ENCODE results near the gene FCHSD2. TPM values are rescaled to one million over a fixed set of nuclear protein-coding genes. Genes with fewer than 3 reads are reported as not detected.

Gene FCHSD2
- total RNA-seq: 10 to 100 TPM; 53.3 to 60.1 TPM

- no peak for ATAC-seq (ENCODE audit: low read depth)
- H3K4me3 Mint-ChIP-seq: peak within 1 kb of the TSS; percentile 99
- DNase-seq: no peak
- H3K9me3 Mint-ChIP-seq: no peaks in the 10 kb centered on the region
- H3K27ac Mint-ChIP-seq: peak within 1 kb of the TSS; percentile 99
- H3K36me3 Mint-ChIP-seq: peaks cover 25% of the 10 kb centered on the region
- no peaks in the 10 kb centered on the region for H3K27me3 Mint-ChIP-seq
- POLR2A ChIA-PET: interaction anchor here (0.6 to 5.1 kb wide), 20 partner anchors 10 to 622 kb away, joined by 3 to 174 read pairs (median 4); partner anchors contain the start of gene ATG16L2
- H3K4me1 Mint-ChIP-seq: peaks cover 48% of the 10 kb centered on the region
Observed at GRCh38 chr11:73142128-73142377, at the start of gene FCHSD2. Gene FCHSD2 (minus strand): TSS chr11:73142318. CDS start chr11:73141877, 441 bp downstream.

- Mint-ChIP-seq H3K36me3 (no peaks in the 10 kb centered on the region), H3K27ac (no peak overlapping the region), H3K4me3 (no peak overlapping the region), H3K27me3 (peaks cover 5% of the 10 kb centered on the region), H3K4me1 (no peaks in the 10 kb centered on the region), H3K9me3 (no peaks in the 10 kb centered on the region)
- DNase-seq: no peak
- no peak for ATAC-seq (ENCODE audit: low read depth)
- POLR2A ChIA-PET: no interaction called here
Observed at GRCh38 chr11:73191151-73191550, 49.0 kb upstream of the FCHSD2 start.

- DNase-seq: no peak
- no peak for ATAC-seq (ENCODE audit: low read depth)
- H3K9me3 Mint-ChIP-seq: no peaks in the 10 kb centered on the region
- no peak overlapping the region for H3K27ac Mint-ChIP-seq
- H3K27me3 Mint-ChIP-seq: peaks cover 5% of the 10 kb centered on the region
- H3K36me3 Mint-ChIP-seq: no peaks in the 10 kb centered on the region
- POLR2A ChIA-PET: no interaction called here
- no peaks in the 10 kb centered on the region for H3K4me1 Mint-ChIP-seq
- no peak overlapping the region for H3K4me3 Mint-ChIP-seq
Observed at GRCh38 chr11:73190557-73190885, 48.4 kb upstream of the FCHSD2 start.

- no peak overlapping the region for H3K27ac Mint-ChIP-seq
- DNase-seq (peak; percentile 17), ATAC-seq (ENCODE audit: low read depth) (no peak)
- H3K4me3 Mint-ChIP-seq: no peak overlapping the region
- peaks cover 4% of the 10 kb centered on the region for H3K4me1 Mint-ChIP-seq
- no peaks in the 10 kb centered on the region for H3K36me3 Mint-ChIP-seq
- no peaks in the 10 kb centered on the region for H3K9me3 Mint-ChIP-seq
- POLR2A ChIA-PET: no interaction called here
- H3K27me3 Mint-ChIP-seq: peaks cover 6% of the 10 kb centered on the region
Observed at GRCh38 chr11:73189723-73190556, 47.8 kb upstream of the FCHSD2 start.

DNA sequence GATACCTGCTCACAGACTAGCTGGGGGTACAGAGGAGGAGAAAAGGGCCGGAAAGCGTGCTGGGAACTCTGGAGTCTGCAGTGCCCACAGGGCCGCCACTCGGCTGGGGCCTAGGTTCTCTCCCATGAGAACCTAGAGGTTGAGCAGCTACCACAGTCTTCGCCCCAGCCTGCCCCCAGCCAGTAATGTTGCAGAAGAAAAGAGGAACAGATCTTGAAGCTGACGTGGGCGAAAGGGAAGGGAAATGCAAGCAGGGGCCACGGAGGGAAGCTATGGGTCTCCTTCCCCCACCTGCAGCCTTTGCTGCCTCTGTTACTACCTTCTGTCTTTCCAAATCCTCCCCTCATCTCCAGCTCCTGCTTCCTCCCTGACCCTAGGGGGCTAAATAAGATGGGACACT, 47.2 kb upstream of the FCHSD2 start:
- POLR2A ChIA-PET: no interaction called here
- H3K27me3 Mint-ChIP-seq: peaks cover 8% of the 10 kb centered on the region
- H3K36me3 Mint-ChIP-seq: no peaks in the 10 kb centered on the region
- H3K27ac Mint-ChIP-seq: no peak overlapping the region
- no peaks in the 10 kb centered on the region for H3K9me3 Mint-ChIP-seq
- no peak for ATAC-seq (ENCODE audit: low read depth)
- H3K4me3 Mint-ChIP-seq: no peak overlapping the region
- H3K4me1 Mint-ChIP-seq: peaks cover 5% of the 10 kb centered on the region
- DNase-seq: peak; percentile 22

DNA sequence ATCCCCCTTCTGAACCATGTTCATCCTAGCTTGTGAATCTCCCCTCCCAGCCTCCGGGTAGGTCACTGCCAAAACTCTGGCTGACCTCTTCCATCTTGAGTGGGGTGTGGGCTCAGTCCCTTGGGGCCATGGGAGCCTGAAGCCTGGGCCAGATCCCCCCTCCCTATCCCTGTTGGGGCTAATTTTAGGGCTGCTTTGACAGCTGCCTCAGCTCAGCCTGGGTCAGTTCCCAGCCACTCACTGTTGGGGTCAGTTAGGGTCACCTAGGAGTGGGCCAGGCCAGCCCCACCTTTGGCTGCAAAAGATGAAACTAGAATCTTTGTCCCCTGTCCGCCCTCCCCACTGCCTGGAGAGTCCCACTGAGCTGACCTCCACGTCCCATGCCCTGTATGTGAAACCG, 46.2 kb upstream of the FCHSD2 start:
- no peak overlapping the region for H3K27ac Mint-ChIP-seq

GRCh38 chr11:73187854-73188253, 45.7 kb upstream of the FCHSD2 start:
- DNase-seq: no peak
- H3K4me3 Mint-ChIP-seq: no peak overlapping the region
- peaks cover 5% of the 10 kb centered on the region for H3K4me1 Mint-ChIP-seq
- POLR2A ChIA-PET: no interaction called here
- peaks cover 10% of the 10 kb centered on the region for H3K27me3 Mint-ChIP-seq
- ATAC-seq (ENCODE audit: low read depth): no peak
- H3K36me3 Mint-ChIP-seq: no peaks in the 10 kb centered on the region
- no peaks in the 10 kb centered on the region for H3K9me3 Mint-ChIP-seq
- H3K27ac Mint-ChIP-seq: no peak overlapping the region

More for the DNA sequence above, 46.2 kb upstream of the FCHSD2 start:
- Mint-ChIP-seq H3K36me3 (no peaks in the 10 kb centered on the region), H3K9me3 (no peaks in the 10 kb centered on the region), H3K4me1 (peaks cover 5% of the 10 kb centered on the region), H3K27me3 (peaks cover 5% of the 10 kb centered on the region), H3K4me3 (no peak overlapping the region)
- DNase-seq: no peak
- ATAC-seq (ENCODE audit: low read depth): no peak
- POLR2A ChIA-PET: no interaction called here

DNA sequence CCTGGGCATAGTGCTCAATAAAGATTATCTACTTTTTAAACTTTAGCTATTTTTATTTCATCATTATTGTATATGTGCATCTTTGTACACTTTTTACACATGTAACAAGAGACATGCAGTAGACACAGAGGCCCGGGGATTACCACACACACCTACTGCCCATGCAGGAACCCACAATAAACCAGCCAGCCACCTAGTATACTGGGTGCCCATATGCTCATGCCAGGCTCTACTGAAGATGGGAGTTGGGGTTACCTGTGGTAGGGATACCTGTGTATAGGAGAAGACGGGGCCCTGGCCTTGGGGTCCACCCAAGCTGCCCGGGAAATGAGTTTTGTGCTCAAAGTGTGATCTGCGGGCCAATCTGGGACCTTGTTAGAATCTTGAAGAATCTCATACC, 44.8 kb upstream of the FCHSD2 start:
- H3K36me3 Mint-ChIP-seq: no peaks in the 10 kb centered on the region
- H3K27ac Mint-ChIP-seq: no peak overlapping the region
- DNase-seq (peak; percentile 19), ATAC-seq (ENCODE audit: low read depth) (no peak)
- H3K27me3 Mint-ChIP-seq: peaks cover 17% of the 10 kb centered on the region
- POLR2A ChIA-PET: no interaction called here
- no peak overlapping the region for H3K4me3 Mint-ChIP-seq
- H3K9me3 Mint-ChIP-seq: no peaks in the 10 kb centered on the region
- peaks cover 5% of the 10 kb centered on the region for H3K4me1 Mint-ChIP-seq

DNA sequence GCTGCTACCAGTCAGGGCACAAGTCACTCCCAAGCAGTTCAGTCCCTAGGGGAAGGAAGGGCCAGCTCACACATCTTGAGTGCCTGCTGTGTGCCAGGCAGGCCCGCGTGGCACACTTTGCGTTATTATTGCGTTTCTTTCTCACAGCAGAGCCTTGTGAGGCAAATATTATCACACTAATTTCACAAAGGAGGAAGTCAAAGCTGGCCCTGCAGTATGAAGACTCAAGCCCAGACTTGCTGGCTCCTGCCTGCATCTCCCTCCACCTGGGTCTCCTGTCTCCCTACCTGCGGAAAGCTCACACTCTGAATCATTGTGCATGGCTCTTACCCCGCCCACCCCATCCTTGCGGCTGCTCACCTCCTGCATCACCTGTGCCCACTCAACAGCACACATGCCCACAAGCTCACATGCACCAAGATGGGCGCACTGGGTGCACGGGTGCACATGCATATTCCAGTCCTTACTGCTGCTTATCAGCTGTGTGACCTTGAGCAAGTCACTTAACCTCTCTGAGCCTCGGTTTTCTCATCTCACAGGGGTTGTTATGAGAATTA, 44.3 kb upstream of the FCHSD2 start:
- Mint-ChIP-seq H3K4me1 (peaks cover 5% of the 10 kb centered on the region), H3K36me3 (no peaks in the 10 kb centered on the region), H3K27me3 (peaks cover 21% of the 10 kb centered on the region), H3K9me3 (no peaks in the 10 kb centered on the region), H3K27ac (no peak overlapping the region), H3K4me3 (no peak overlapping the region)
- ATAC-seq (ENCODE audit: low read depth) (no peak), DNase-seq (peak; percentile 24)
- POLR2A ChIA-PET: no interaction called here

GRCh38 chr11:73185680-73186293, 43.7 kb upstream of the FCHSD2 start:
- no peak for DNase-seq
- Mint-ChIP-seq H3K27ac (no peak overlapping the region), H3K4me1 (peaks cover 5% of the 10 kb centered on the region), H3K27me3 (peaks cover 24% of the 10 kb centered on the region), H3K9me3 (no peaks in the 10 kb centered on the region), H3K36me3 (no peaks in the 10 kb centered on the region), H3K4me3 (no peak overlapping the region)
- POLR2A ChIA-PET: interaction anchor here (0.6 kb wide), 1 partner anchor 1414 kb away, joined by 3 read pairs; no protein-coding TSS in a partner anchor
- no peak for ATAC-seq (ENCODE audit: low read depth)

DNA sequence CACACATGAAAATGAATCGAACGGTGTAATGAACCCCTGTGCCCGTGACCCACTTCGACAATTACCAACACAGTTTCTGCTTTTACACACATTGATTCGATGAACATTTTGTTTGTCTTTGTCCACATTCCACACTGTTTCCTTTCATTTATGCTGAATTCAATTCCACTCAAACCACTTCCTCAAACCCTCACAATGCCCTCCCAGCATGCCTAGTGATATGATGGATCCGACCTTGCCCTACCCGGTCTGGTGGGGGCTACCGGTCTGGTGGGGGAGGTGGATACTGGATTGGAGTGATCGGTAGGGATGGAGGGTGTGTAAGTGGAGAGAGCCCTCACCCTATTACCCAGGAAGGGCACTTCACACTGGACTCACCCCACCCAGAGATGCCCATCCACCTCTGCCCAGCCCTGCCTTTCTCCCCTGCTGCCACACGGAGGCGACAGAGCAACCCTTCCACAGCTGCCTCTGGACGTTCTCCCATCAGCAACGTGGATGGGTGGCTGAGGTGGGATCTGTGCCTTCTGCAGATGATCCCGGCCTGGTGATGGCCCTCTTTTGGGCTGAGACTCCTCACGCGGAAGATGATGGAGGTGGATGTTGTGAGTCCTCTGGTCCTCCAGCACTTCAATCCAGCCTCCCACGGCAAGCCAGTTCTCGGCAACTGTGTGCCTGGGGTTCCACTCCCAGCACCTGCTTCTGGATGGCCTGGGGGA, 43.0 kb upstream of the FCHSD2 start:
- DNase-seq: peak; percentile 71
- Mint-ChIP-seq H3K4me3 (peak overlapping the region; percentile 59), H3K4me1 (peaks cover 5% of the 10 kb centered on the region), H3K9me3 (no peaks in the 10 kb centered on the region), H3K36me3 (no peaks in the 10 kb centered on the region), H3K27me3 (peaks cover 29% of the 10 kb centered on the region), H3K27ac (no peak overlapping the region)
- peak; percentile 76 for ATAC-seq (ENCODE audit: low read depth)
- POLR2A ChIA-PET: interaction anchor here (0.6 kb wide), 1 partner anchor 1415 kb away, joined by 3 read pairs; no protein-coding TSS in a partner anchor

- no peak for DNase-seq
- no peaks in the 10 kb centered on the region for H3K36me3 Mint-ChIP-seq
- H3K4me1 Mint-ChIP-seq: peaks cover 9% of the 10 kb centered on the region
- POLR2A ChIA-PET: interaction anchor here (0.6 kb wide), 1 partner anchor 62 kb away, joined by 4 read pairs; no protein-coding TSS in a partner anchor
- H3K27me3 Mint-ChIP-seq: peaks cover 39% of the 10 kb centered on the region
- no peak overlapping the region for H3K27ac Mint-ChIP-seq
- no peaks in the 10 kb centered on the region for H3K9me3 Mint-ChIP-seq
- H3K4me3 Mint-ChIP-seq: no peak overlapping the region
- ATAC-seq (ENCODE audit: low read depth): no peak
Observed at GRCh38 chr11:73182824-73183321, 40.8 kb upstream of the FCHSD2 start.

DNA sequence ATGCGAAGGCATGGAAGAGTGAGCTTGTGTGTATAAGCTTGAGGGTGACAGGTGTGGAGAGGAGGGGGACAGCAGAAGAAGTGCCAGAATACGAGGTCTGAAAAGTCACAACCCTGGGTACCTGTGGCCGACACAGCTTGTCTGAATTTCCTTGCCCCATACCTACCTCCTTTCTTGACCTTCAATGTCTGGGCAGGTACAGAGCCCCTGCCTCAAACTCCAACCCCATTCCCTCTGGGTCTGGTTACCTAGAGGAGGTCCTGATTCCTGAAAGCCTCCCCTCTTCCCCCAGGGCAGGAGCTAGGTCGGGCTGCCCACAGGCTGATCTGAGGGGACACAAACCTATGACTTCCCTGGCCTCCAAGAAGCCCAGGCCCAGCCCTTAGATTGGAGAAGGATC, 36.6 kb upstream of the FCHSD2 start:
- DNase-seq (peak; percentile 19), ATAC-seq (ENCODE audit: low read depth) (no peak)
- no peaks in the 10 kb centered on the region for H3K36me3 Mint-ChIP-seq
- no peaks in the 10 kb centered on the region for H3K9me3 Mint-ChIP-seq
- no peak overlapping the region for H3K27ac Mint-ChIP-seq
- POLR2A ChIA-PET: interaction anchor here (1.0 to 5.5 kb wide), 5 partner anchors 36 to 456 kb away, joined by 3 to 54 read pairs (median 3); partner anchors contain the start of gene FCHSD2
- no peak overlapping the region for H3K4me3 Mint-ChIP-seq
- peaks cover 36% of the 10 kb centered on the region for H3K27me3 Mint-ChIP-seq
- peaks cover 21% of the 10 kb centered on the region for H3K4me1 Mint-ChIP-seq

Data from activated naive CD8-positive, alpha-beta T cell treated with anti-CD3 and anti-CD28 coated beads, Interleukin-2, amount 10 ng/mL, durations not matched to agents 7 days and 5 days (primary cell).